Thyroid gland (tissue), 4 donors: ENCODE measurements around the gene CHRNB2. TPM values are rescaled to one million over a fixed set of nuclear protein-coding genes. Genes with fewer than 3 reads are reported as not detected.

Experiments
- DNase-seq, 2 donors: peaks; one replicate each; pipeline ENCODE4 v3.0.0-alpha.2; 2019
- H3K27ac ChIP-seq, 3 donors: fragments of 200-600 bp; sonication (generic); 1 replicate in 2 of 3; 2 replicates in 1 of 3; pipeline ENCODE4 v1.5.1; 2016 to 2019; ENCODE audit warnings: mild to moderate bottlenecking in 1 of 3, moderate library complexity in 1 of 3
- H3K27me3 ChIP-seq: fragments of 200-600 bp; sonication (generic); one replicate; pipeline ENCODE4 v1.5.1; 2019
- H3K36me3 ChIP-seq, 2 donors: fragments of 200-600 bp; sonication (generic); one replicate each; pipeline ENCODE4 v1.5.1; 2016 to 2019
- H3K4me1 ChIP-seq, 2 donors: fragments of 200-600 bp; sonication (generic); one replicate each; pipeline ENCODE4 v1.5.1; 2017 to 2019
- H3K4me3 ChIP-seq, 3 donors: fragments of 200-600 bp; sonication (generic); replicated peaks in 1 of 3; 1 replicate in 2 of 3; 2 replicates in 1 of 3; pipeline ENCODE4 v1.5.1; 2016; ENCODE audit warnings: mild to moderate bottlenecking in 1 of 3
- H3K9me3 ChIP-seq: fragments of 200-600 bp; sonication (generic); one replicate; pipeline ENCODE4 v1.5.1; 2017
- CTCF ChIP-seq, 6 experiments: fragments of 200-600 bp in 3 of 6; fragments of 450-650 bp in 3 of 6; sonication (generic) in 3 of 6; IDR thresholded peaks; one replicate each; pipeline ENCODE4 v1.5.1; 2016 to 2019; ENCODE audit warnings: antibody characterized with exemption in 6 of 6, mild to moderate bottlenecking in 2 of 6, inconsistent platforms in 1 of 6, moderate library complexity in 1 of 6
- POLR2A ChIP-seq, 2 donors: fragments of 450-650 bp; IDR thresholded peaks; one replicate each; pipeline ENCODE4 v1.6.1; 2017; ENCODE audit warnings: antibody characterized with exemption in 2 of 2, mild to moderate bottlenecking in 2 of 2, moderate library complexity in 1 of 2
- WGBS, 2 donors: methylation state at CpG; one replicate each; pipeline ENCODE4 v1.1.5; 2017; 5-methylcytosine and 5-hydroxymethylcytosine counted together
- intact Hi-C: fragments of 100-400 bp; cut with DNase I; formaldehyde crosslinking; loops from one replicate; pipeline ENCODE4 v1.15.1; 2023
- total RNA-seq, 4 donors: library from RNA; depleted of rRNA; stranded (reverse); fragments of >200 nt; gene quantifications; one replicate each; pipeline ENCODE4 v1.2.3, GENCODE V29; 2016

The CHRNB2 gene
- total RNA-seq, 4 donors from 2014 or later, result 0.73 TPM; not detected in 3

- Histone ChIP-seq H3K4me1 (no peaks in the 10 kb centered on the region), H3K9me3 (no peaks in the 10 kb centered on the region), H3K27me3 (no peaks in the 10 kb centered on the region), H3K4me3 (no peak overlapping the region), H3K36me3 (peaks cover 31 to 37% of the 10 kb centered on the region in 2 donors), H3K27ac (no peak overlapping the region)
- TF ChIP-seq CTCF (IDR thresholded peaks at IDR 0.05), result no peak
- DNase-seq, result no peak
- 64 to 81% methylated on average over 4 to 6 of the region's 6 CpGs for WGBS, 2 donors
- intact Hi-C loops, result no loop called here
These were observed 10.5 kb downstream of the CHRNB2 start for GRCh38 chr1:154578058-154578418.

- no peaks in the 10 kb centered on the region for H3K4me1 ChIP-seq
- WGBS, 2 donors, result 91 to 98% methylated on average over 7 of the region's 8 CpGs
- H3K36me3 ChIP-seq, result peaks cover 44 to 51% of the 10 kb centered on the region in 2 donors
- intact Hi-C loops, result no loop called here
- no peak overlapping the region for H3K4me3 ChIP-seq
- TF ChIP-seq CTCF (IDR thresholded peaks at IDR 0.05), result no peak
- no peaks in the 10 kb centered on the region for H3K9me3 ChIP-seq
- DNase-seq, result no peak
- H3K27me3 ChIP-seq, result no peaks in the 10 kb centered on the region
- no peak overlapping the region for H3K27ac ChIP-seq
These were observed 11.8 kb downstream of the CHRNB2 start for GRCh38 chr1:154579374-154579773.

GRCh38 chr1:154581766-154582165, 14.2 kb downstream of the CHRNB2 start:
- Histone ChIP-seq H3K4me1 (no peaks in the 10 kb centered on the region), H3K9me3 (no peaks in the 10 kb centered on the region), H3K4me3 (no peak overlapping the region), H3K27me3 (no peaks in the 10 kb centered on the region), H3K27ac (no peak overlapping the region), H3K36me3 (peaks cover 68 to 75% of the 10 kb centered on the region in 2 donors)
- no peak for TF ChIP-seq CTCF (IDR thresholded peaks at IDR 0.05)
- no peak for TF ChIP-seq POLR2A (IDR thresholded peaks at IDR 0.05)
- no peak for DNase-seq
- intact Hi-C loops, result no loop called here
- 76 to 77% methylated on average over 3 of the region's 3 CpGs for WGBS, 2 donors

GRCh38 chr1:154582885-154583284, 15.3 kb downstream of the CHRNB2 start:
- Histone ChIP-seq H3K27me3 (no peaks in the 10 kb centered on the region), H3K4me3 (no peak overlapping the region), H3K36me3 (peaks cover 79 to 86% of the 10 kb centered on the region in 2 donors), H3K4me1 (no peaks in the 10 kb centered on the region), H3K9me3 (no peaks in the 10 kb centered on the region), H3K27ac (no peak overlapping the region)
- intact Hi-C loops, result no loop called here
- no peak for TF ChIP-seq CTCF (IDR thresholded peaks at IDR 0.05)
- TF ChIP-seq POLR2A (IDR thresholded peaks at IDR 0.05), result no peak
- DNase-seq, result no peak
- WGBS, 2 donors, result 89 to 91% methylated on average over 6 of the region's 6 CpGs

GRCh38 chr1:154583773-154584172, 16.2 kb downstream of the CHRNB2 start:
- H3K4me1 ChIP-seq, result no peaks in the 10 kb centered on the region
- intact Hi-C loops, result no loop called here
- H3K36me3 ChIP-seq, result peaks cover 88 to 95% of the 10 kb centered on the region in 2 donors
- TF ChIP-seq POLR2A (IDR thresholded peaks at IDR 0.05) (no peak), CTCF (IDR thresholded peaks at IDR 0.05) (no peak)
- no peak for DNase-seq
- no peaks in the 10 kb centered on the region for H3K9me3 ChIP-seq
- H3K27ac ChIP-seq, result no peak overlapping the region
- no peaks in the 10 kb centered on the region for H3K27me3 ChIP-seq
- 73 to 80% methylated on average over 7 to 9 of the region's 9 CpGs for WGBS, 2 donors
- no peak overlapping the region for H3K4me3 ChIP-seq
